Ovary (tissue), 3 donors: ENCODE measurements around the gene HOXC13.

ENCODE experiments used
- CTCF ChIP-seq, 3 donors: fragments of 450-650 bp in 2 of 3; fragments of 200-600 bp in 1 of 3; IDR thresholded peaks; one replicate each; pipeline versions ENCODE4 v1.5.1 to v1.8.0; 2016 to 2022; ENCODE audit warnings: antibody characterized with exemption in 3 of 3, mild to moderate bottlenecking in 1 of 3
- POLR2A ChIP-seq: fragments of 450-650 bp; IDR thresholded peaks from one replicate; pipeline ENCODE4 v1.6.1; 2017; ENCODE audit warnings: antibody characterized with exemption, mild to moderate bottlenecking, moderate library complexity
- donor health status: DM: no; HTN: no; CAD: no.

GRCh38 chr12:53924521-53925405, 13.9 kb upstream of the HOXC13 start:
- no peak for TF ChIP-seq POLR2A
- no peak for TF ChIP-seq CTCF (IDR thresholded peaks at IDR 0.05)
